ENCODE measurements around the gene DRGX.

The DRGX gene

GRCh38 chr10:49382226-49382625 lies 13.7 kb downstream of the DRGX start:
- no peak for DNase-seq (ENCODE audit: low read depth in 2 of 2)

DNA sequence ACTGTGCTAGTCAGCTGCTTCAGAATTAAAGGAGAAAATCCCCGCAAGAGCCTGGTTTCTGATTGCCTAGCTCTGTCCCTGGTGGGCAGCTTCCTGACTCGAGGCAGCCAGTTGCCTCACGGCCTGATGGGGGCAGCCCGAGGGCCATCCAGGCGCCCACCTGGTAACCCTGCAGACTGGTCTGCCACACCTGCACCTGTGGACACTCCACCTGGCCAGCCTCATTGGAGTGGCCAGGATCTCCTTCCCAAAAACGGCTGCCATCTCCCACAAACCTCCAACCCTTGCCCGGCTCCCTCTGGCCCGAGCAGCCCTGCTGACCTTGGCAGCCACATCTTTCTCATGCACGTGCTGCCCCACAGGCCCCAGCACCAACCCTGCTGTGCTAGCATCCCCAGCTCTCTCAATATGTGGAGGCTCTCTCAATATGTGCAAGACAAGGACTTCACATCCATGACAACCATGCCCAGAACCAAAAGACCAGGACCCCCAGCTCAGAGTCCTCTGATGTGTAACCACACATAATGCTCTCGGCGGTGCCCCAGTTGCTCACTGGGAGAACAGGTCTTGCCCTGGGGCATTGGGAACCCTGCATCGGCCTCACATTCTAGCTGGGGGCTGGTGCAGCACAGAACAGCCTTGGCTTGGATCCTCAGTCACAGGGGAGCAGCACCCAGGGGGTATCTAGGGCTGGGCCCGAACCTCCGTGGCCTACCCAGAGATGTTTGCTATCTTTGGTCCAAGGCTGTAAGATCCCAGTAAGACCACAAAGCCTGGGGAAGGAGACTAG lies 14.6 kb downstream of the DRGX start:
- DNase-seq (ENCODE audit: low read depth in 2 of 2) = no peak

- DNase-seq (ENCODE audit: low read depth in 2 of 2) = no peak
Observed at GRCh38 chr10:49379596-49380410, 16.1 kb downstream of the DRGX start.

DNA sequence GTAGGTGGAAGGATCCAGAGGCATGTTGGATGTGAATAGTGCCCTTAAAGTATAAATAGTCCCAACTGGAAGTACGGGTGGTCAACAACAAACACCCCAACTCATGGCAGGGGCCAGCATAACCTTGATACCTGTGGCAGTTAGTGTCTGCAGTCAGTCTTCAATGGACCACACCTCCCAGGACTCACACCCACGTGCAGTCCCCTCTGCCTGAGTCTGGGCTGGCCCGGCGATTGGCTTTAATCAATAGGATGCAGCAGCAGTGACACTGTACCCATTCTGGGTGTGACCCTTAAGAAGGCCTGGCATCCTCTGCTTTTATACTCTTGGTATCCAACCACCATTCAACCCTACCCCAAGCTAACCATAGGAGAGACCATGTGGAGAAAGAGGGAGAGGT lies 18.6 kb downstream of the DRGX start:
- DNase-seq (ENCODE audit: low read depth in 2 of 2) = no peak

GRCh38 chr10:49375611-49376010 lies 20.3 kb downstream of the DRGX start:
- DNase-seq (ENCODE audit: low read depth in 2 of 2) = no peak

DNA sequence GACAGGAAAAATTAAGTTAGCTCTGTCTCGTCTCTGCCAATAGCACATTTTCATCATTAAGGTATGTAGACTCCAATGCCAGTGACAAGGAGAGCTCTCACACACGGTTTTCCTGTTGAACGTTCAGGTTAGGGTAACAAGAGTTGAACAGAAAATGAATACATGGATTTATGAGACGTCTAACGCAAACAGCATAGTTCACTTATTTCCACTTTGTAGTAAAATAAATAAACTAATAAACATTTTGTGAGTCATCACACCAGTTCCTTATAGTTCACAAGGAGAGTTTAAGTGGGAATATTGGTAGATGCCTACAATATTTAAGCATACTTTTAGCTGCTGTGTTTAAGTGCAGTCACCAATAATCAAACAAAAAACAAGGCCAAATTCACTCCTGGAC lies 21.1 kb downstream of the DRGX start:
- no peak for DNase-seq (ENCODE audit: low read depth in 2 of 2)

GRCh38 chr10:49373361-49373760 lies 22.5 kb downstream of the DRGX start:
- DNase-seq (ENCODE audit: low read depth in 2 of 2) = no peak

DNA sequence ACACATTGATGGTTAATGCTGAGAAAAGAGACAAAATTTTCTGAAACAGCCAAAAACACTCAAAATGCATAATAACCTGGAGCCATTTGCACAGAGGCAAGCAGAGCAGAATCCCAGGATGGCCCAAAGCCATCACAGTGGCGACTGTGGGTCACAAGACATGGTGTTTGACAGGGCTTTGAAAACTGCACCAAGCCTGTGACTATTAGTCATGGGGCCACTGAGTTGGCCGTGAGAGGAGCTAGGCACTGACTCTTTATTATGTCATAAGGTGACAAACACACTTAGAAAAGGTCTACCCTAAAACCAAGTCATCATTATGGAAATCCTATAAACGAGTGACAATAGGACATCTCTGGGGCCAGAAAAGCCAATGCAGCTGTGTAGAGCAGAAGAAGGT lies 23.9 kb downstream of the DRGX start:
- DNase-seq (ENCODE audit: low read depth in 2 of 2) = no peak

GRCh38 chr10:49370326-49371100 lies 25.4 kb downstream of the DRGX start:
- DNase-seq (ENCODE audit: low read depth in 2 of 2) = no peak

DNA sequence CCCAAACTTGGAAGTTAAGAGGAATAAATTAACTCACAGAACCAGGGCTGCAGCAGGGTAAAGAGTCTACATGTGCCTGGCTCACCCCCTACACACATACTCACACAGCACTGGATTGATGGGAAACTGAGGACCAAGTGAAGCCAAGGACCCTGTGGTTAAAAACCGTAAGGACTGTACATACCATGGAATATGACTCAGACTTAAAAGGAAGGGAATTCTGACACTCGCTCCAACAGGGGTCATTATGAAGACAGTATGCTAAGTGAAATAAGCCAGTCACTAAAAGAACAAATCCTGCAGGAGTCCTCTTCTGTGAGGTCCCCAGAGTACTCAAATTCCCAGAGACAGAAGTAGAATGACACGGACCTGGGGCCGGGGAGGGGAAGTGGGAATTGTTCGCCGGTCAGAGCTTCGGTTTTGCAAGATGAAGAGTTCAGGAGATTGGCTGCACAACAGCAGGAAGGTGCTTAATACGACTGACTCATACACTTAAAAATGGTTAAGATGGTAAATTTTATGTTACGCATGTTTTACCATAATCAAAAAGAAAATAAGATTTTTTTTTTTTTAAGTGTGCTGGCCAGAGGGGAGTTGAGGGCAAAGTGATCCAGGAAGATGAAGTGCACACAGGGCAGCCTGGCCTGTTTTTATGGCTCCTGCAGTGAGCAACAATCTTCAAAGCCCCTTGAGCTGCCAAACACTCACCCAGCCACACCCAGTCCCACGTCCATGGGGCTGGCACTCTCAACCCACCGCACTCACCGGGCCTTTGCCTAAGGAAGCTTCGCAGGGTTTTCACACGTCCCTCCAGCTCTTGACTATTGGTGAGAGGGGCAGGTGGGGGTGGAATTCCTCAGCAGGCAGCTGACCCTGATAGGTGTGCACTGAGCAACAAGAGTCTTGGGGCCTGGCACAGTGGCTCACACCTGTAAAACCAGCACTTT lies 26.4 kb downstream of the DRGX start:
- DNase-seq (ENCODE audit: low read depth in 2 of 2) = no peak

- DNase-seq (ENCODE audit: low read depth in 2 of 2) = no peak
Observed at GRCh38 chr10:49368256-49368655, 27.6 kb downstream of the DRGX start.

DNA sequence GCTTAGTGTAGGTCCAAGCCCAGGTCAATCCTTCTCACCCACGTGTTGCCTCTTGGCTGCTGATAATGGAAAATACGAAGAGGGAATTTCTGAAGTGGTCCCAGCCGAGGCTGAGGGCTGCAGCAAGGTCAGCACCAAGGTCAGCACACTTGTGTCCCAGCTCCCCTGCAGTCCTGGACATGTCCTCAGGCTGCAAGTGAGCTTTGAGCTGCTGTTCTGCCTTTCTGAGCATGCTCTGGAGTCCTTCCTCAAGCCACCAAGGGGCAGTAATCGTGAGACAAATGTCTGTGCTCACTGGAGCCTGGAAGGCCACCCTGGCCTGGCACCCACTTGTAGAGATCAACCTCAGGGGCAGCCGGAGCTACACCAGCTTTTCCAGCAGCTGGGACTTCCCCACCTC lies 28.3 kb downstream of the DRGX start:
- no peak for DNase-seq (ENCODE audit: low read depth in 2 of 2)

- no peak for DNase-seq (ENCODE audit: low read depth in 2 of 2)
Observed at GRCh38 chr10:49366460-49366859, 29.4 kb downstream of the DRGX start.

- no peak for DNase-seq (ENCODE audit: low read depth in 2 of 2)
Observed at GRCh38 chr10:49365675-49366415, 30.0 kb downstream of the DRGX start.

- DNase-seq (ENCODE audit: low read depth in 2 of 2) = no peak
Observed at GRCh38 chr10:49365275-49365674, 30.6 kb downstream of the DRGX start.

- DNase-seq (ENCODE audit: low read depth in 2 of 2) = no peak
Observed at GRCh38 chr10:49364747-49365146, 31.1 kb downstream of the DRGX start.

GRCh38 chr10:49364051-49364450 lies 31.8 kb downstream of the DRGX start:
- DNase-seq (ENCODE audit: low read depth in 2 of 2) = no peak

GRCh38 chr10:49363309-49364031 lies 32.4 kb downstream of the DRGX start:
- no peak for DNase-seq (ENCODE audit: low read depth in 2 of 2)

GRCh38 chr10:49362596-49363260 lies 33.2 kb downstream of the DRGX start:
- DNase-seq (ENCODE audit: low read depth in 2 of 2) = no peak

All from stimulated activated CD8-positive, alpha-beta memory T cell treated with anti-CD3 and anti-CD28 coated beads, Interleukin-7, amount 100 ng/mL, for 4 hours (primary cell).